ENCODE data around the gene WDR3.

DNA sequence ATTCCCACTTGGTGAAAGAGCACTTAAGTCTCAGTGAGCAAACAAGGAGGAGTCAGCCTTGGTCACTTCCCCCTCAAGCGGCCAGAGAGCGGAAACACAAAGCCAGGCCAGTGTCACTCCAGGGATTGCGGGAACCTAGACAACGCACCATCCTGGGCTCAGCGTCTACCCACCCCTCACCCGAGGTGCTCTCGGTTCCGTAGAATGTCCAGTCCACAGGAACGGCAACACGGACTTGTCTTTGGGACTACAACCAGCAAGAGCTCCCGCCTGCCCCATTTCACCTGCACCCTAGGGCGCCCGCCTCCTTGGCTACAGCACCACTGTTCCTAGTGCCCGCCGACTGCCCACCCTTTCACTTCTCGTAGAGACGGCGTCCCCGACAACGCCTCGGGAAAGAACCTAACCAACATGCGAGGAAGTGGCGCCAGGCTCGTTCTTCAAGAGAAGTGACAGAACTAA lies 627 bp upstream of the WDR3 start:
- TF ChIP-seq POLR2A (IDR thresholded peaks at IDR 0.05; ENCODE audit: extremely low read depth, insufficient read length), result no peak
- TF ChIP-seq, protein P1, sequence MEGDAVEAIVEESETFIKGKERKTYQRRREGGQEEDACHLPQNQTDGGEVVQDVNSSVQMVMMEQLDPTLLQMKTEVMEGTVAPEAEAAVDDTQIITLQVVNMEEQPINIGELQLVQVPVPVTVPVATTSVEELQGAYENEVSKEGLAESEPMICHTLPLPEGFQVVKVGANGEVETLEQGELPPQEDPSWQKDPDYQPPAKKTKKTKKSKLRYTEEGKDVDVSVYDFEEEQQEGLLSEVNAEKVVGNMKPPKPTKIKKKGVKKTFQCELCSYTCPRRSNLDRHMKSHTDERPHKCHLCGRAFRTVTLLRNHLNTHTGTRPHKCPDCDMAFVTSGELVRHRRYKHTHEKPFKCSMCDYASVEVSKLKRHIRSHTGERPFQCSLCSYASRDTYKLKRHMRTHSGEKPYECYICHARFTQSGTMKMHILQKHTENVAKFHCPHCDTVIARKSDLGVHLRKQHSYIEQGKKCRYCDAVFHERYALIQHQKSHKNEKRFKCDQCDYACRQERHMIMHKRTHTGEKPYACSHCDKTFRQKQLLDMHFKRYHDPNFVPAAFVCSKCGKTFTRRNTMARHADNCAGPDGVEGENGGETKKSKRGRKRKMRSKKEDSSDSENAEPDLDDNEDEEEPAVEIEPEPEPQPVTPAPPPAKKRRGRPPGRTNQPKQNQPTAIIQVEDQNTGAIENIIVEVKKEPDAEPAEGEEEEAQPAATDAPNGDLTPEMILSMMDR (IDR thresholded peaks at IDR 0.05; ENCODE audit: low read depth, low read length), result no peak
- TF ChIP-seq, protein P2, sequence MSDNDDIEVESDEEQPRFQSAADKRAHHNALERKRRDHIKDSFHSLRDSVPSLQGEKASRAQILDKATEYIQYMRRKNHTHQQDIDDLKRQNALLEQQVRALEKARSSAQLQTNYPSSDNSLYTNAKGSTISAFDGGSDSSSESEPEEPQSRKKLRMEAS (IDR thresholded peaks at IDR 0.05; ENCODE audit: low read depth, low read length), result peak; percentile 29; the same call in 1 of the 2 replicates
- no peak for TF ChIP-seq MYC (IDR thresholded peaks at IDR 0.05; ENCODE audit: low read depth, low read length)
